Stimulated activated CD4-positive, alpha-beta T cell treated with anti-CD3 and anti-CD28 coated beads, TNF-alpha, amount 100 ng/mL, for 48 hours (primary cell): ENCODE results near the gene AKR1D1.
"Not testable (repeated sequence)": the region's sequence is repeated elsewhere in the genome, so short reads cannot be mapped to it uniquely, and the experiment has no call there.

Source experiments
- DNase-seq, 3 donors: peaks; one replicate each; pipeline ENCODE4 v3.0.0-alpha.2; 2020; ENCODE audit warnings: low read depth in 3 of 3

Gene AKR1D1

DNA sequence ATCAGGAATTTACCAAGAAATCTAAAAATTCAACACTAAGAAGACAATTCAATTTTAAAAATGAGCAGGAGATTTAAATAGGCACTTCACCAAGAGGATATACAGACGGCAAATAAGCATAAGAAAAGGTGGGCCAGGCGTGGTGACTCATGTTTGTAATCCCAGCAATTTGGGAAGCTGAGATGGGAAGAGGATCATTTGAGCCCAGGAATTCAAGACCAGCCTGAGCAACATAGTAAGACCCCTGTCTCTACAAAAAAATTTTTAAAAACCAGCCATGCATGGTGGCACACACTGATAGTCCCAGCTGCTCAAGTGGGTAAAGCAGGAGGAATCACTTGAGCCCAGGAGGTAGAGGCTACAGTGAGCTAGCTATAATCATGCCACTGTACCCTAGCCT, 3.5 kb upstream of the AKR1D1 start:
- no peak for DNase-seq

DNA sequence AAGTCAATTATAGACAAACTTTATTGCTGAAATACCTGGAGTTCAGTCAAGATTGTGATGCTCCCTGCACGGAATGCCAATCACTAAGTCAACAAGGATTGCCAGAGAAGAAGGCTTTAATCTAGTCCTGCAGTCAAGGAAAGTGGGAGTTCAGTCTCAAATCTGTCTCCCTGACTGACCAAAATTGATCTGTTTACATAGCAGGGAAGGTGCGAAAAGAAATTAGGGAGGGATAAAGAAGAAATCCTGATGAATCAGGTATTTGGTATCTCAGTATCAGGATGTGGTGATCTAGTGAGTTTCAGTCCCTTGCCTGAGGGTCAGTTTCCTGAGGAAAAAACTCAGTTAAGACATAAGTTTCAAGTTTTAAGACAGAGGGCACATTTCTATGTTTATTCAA, 2.1 kb upstream of the AKR1D1 start:
- no peak for DNase-seq

DNA sequence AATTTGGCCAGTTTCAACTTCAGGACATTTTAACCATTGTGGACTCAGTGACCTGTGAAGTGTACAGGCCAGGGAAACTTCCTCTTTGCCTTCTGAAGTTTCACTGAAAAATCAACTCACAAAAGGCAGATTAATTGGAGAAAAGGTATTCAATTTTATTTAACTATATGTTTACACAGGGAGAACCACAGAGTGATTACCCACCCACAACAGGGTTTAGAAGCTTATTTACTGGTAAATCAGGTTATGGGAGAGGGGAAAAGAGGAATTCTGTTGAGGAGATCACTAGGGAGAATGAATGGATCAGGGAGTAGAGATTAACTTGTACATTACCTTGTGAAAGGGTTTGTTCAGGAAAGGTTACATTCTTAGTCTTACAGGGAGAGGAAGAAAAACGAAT, 1.7 kb upstream of the AKR1D1 start:
- DNase-seq: no peak

DNA sequence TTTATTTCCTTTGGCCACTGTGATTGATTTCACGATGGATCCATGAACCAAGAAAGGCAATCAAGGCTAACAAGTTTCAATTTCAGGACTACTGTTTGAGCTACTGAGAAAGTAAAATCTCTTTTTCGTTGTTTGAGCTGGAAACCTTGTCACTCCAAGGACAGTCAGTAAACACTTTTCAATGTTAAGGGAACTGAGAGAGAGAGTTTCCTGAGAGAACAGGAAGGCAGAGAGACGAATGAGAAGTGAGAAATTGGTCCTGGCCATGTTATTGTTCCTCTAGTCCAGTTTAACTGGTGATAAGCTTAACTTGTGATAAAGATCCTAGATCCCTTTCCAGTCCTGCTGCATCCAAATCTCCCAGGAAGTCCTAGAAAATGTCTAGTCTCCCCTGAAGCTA, 909 bp upstream of the AKR1D1 start:
- no peak for DNase-seq

DNA sequence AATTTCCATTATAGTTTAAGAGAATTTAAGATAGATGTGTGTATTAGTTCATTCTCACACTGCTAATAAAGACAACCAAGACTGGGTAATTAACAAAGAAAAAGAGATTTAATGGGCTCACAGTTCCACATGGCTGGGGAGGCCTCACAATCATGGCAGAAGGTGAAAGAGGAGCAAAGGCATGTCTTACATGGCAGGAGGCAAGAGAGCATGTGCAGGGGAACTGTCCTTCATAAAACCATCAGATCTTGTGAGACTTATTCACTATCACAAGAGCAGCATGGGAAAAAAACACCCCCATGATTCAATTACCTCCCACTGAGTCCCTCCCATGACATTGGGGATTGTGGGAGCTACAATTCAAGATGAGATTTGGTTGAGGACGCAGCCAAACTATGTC, 473 bp upstream of the AKR1D1 start:
- DNase-seq: not testable (repeated sequence)

DNA sequence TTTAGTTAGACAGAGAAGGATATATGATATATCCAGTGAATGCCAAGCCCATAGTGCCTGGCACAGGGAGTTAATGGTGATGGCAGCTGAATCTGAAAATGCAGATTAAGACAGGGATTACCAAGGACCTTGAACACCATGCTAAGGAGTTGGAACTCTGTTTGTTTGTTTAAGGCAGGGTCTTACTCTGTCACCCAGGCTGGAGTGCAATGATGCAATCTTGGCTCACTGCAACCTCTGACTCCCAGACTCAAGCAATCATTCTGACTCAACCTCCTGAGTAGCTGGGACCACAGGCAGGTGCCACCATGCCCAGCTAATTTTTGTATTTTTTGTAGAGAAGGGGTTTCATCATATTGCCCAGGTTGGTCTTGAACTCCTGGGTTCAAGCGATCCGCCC, 1.6 kb downstream of the AKR1D1 start:
- no peak for DNase-seq

DNA sequence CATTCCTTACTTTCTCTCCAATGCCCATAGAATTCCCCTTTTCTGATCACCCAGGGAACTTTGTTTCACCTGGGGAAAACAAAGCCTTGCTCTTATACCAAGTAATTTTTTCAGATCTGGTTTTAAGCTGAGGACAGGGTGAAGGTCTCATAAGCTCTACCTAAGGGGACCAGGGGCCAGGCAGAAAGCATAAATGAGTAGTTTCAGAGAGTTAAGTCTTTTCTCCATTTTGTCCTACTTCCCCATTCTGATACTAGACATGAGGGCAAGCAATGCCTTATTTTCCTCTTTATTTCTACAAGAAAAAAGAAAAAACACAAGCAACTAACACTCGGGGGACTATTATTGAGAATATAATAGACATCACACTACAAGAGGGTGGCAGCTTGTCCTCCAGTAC, 2.9 kb downstream of the AKR1D1 start:
- DNase-seq: no peak

DNA sequence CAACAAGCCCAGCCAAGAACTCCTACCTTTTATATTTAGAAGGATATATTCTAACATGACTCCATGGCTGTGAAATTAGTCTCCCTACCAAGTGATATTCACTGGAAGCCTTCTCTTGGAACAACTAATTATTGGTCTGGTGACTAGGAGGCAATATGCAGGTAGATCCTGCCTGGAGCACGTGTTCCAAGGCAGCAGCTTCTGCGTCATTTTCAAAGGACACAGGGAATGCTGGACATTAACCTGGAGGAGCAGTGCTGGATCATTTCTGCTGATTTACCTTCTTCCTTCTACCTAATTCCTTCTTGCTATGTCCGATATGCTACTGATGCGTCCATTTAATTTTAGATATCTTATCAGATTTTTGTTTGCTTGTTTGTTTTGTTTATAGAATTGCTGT, 5.6 kb downstream of the AKR1D1 start:
- DNase-seq: no peak

DNA sequence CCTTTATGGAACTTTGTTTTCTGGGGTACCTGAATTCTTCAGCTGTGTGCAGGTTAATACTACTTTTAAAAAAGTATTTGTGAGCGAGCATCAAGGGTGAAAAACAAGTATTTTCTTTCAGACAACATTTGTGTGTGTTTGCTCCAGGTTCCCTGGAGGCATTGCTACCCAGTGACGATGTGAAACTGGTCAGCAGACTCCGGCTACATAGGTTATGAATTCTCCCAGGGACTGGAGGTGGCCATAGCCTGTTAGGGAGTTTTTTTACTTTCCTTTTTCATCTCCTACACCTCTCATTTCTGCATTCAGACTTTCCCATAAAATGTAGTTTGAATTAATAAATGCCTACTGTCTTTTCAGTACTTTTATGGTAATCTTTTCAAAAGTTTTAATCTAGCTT, 7.6 kb downstream of the AKR1D1 start:
- no peak for DNase-seq

DNA sequence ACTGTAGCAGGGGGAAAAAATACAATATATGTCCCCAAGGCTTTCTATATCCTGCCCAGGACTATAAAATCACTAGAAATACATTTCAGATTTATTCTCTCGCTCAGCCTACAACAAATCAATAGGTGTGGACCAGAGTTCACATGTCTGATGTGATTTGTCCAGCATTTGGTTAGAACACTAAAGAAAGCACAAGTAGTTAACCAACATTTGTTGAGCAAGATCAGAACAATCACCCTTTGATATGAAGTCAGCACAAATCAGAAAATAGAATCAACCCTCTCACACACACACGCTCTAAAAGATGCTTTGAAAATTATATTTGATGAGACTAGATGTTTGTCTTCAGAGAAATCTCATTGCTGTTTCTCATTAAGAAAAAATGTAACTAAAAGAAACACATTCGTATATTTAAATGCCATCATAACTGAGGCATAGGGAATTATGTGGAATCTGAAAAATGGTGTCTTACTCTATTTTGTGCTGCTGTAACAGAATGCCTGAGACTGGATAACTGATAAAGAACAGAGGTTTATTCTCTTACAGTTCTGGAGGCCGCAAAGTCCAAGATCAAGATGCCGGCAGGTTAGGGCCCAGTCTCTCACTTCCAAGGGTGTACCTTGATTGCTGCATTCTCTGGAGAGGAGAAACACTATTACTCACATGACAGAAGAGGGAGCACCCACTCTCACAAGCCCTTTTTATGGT, 10.5 kb downstream of the AKR1D1 start:
- DNase-seq: no peak

DNA sequence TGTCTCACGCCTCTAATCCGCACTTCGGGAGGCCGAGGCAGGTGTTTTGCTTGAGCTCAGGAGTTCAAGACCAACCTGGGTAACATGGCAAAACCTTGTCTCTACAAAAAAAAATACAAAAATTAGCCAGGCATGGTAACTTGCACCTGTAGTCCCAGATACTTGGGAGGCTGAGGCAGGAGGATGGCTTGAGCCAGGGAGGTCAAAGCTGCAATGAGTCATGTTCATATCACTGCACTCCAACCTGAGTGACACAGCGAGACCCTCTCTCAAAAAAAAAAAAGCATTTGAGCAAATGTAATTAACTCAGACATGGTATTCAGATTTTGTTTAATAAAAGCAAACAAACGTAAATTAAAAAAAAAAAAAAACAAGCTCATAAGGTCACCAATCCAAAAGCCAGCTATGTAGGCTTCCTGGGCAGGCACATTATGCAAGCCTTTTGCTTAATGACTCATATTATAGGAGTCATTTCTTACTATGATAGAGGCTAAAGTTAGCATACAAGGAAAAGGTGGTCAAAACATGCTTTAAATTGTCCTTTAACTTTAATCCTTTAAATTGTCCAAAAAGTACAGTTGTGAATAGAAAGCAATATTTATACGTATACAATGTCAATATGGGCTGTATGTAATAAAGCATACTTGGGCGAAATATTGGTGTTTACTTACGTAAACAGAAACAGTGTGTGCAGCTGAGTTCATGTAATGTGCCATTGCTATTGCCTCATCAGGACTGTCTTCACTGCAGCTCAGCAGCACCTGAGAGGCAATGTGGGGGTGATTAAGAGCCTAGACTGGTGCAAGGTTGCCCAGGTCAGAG, 13.0 kb downstream of the AKR1D1 start:
- DNase-seq: no peak

DNA sequence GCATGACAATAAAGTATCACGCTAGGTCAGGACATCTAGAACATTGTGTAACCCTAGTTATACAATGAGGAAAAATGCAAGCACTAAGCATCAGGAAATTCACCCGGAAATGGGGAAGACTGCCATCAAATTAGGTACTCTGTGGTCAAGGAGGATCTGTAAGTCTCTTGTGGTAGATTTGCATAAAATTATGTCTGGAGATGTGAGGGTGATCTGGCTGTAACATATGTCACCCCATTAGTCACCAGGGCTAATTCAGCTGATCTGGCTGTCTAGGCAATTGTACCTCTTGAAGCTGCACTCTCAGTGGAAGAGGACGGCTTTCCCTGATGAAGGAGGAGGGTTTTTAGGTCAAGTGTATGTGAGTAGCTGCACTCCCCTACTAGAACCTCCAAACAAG, 14.8 kb downstream of the AKR1D1 start:
- no peak for DNase-seq

DNA sequence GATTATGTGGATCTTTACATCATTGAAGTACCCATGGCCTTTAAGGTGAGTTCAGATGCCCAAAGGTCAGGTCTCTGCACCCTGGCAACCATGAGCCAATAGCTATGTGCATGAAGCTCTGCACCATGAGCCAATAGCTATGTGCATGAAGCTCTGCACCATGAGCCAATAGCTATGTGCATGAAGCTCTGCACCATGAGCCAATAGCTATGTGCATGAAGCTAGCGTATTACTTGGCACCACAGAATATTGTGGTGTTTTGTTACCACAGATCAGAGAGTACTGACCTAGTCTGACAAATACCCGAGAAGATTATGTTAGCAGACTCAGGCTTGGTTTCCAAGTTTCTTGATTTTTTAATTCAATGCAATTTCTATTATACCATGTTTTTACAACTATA, 15.6 kb downstream of the AKR1D1 start:
- DNase-seq: not testable (repeated sequence)

DNA sequence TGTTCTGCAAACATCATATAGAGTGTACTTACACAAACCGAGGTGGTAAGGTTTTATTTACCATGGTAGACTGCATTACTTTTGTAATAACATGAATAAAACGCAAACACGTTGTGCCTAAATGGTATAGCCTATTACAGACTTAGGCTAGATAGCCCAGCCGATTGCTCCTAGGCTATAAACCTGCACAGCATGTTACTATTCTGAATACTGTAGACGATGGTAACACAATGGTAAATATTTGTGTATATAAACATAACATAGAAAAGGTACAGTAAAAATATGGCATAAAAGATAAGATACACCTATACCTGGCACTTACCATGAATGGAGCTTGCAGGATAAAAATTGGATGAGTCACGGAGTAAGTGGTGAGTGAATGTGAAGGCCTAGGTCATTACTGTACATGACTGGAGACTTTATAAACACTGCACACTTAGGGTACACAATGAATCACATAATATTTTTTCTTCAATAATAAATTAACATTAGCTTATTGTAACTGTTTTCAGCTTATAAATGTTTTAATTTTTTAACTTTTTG, 16.3 kb downstream of the AKR1D1 start:
- no peak for DNase-seq

DNA sequence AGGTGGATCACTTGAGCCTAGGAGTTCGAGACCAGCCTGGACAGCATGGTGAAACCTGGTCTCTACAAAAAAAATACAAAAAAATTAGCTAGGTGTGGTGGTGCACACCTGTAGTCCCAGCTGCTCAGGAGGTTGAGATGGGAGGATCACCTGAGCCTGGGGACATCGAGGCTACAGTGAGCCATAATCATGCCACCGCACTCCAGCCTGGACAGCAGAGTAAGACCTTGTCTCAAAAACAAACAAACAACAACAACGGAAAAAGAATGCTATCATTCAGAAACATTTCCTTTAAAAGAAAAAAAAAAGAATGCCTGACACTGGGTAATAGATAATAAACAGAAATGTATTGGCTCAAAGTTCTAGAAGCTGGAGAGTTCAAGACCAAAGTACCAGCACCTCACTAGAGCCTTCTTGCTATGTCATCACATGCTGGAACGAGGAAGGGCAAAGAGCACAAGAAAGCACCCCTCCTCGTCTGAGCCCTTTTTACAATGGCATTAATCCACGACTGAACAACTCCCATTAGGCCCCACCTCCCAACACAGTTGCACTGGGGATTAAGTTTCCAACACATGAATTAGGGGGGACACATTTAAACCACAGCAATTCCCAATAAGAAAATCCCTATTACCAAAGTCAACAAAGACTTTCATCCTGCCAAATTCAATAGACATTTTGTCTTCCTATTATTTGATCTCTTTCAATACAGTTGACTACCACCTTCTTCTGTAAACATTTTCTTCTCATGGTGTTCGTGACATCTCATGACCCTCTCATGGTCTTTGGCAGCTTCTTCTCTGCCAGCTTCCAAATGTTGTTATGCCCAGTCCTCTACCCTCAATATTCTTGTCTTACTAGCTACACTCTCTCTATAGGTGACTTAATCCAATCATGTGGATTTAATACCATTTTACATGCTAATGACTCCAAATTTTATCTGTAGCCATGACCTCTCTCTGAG, 20.0 kb downstream of the AKR1D1 start:
- no peak for DNase-seq

DNA sequence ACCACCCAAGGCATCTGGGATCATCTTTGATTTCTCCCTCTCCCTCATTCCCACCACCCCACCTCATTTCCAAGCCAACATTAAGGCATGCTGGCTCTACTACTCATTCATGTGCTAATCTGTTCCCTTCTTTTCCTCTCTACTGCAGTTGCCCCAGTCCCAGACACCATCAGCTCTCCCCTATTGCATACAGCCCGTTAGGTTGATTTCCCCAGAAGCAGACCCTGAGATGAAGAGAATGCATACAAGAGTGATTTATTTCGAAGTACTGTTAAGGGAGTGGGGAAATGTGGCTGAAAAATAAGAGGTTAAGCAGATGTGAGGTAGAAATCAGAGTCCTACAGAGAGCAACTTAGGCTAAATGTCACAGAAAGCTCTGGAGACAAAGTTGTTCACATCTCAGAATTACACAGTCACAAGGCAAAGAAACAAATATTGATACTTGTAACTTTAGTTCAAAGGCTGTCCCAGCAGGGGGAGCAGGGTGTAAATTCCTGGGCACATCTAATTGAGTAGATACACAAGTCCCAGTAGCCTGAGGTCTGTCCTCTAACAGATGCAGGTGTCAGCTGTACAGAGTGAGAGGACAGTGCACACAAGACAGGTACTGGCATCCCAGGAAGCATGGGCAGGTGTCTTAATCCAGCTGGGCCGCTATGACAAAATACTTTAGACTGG, 20.9 kb downstream of the AKR1D1 start:
- DNase-seq: no peak

DNA sequence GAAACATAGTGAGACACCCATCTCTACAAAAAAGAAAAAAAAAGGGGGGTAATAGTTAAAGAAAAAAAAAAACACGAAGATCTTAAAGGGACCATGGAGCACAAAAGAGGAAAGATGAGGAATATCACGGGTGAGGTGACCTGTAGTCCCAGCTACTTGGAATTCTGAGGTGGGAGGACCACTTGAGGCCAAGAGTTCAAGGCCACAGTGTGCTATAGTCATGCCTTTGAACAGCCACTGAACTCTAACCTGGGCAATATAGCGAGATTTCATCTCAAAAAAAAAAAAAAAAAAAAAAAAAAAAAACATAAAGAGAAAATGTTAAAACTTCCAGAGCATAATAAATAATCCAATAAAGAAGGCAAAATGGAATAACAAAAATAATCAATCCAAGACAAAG, 23.6 kb downstream of the AKR1D1 start:
- no peak for DNase-seq

DNA sequence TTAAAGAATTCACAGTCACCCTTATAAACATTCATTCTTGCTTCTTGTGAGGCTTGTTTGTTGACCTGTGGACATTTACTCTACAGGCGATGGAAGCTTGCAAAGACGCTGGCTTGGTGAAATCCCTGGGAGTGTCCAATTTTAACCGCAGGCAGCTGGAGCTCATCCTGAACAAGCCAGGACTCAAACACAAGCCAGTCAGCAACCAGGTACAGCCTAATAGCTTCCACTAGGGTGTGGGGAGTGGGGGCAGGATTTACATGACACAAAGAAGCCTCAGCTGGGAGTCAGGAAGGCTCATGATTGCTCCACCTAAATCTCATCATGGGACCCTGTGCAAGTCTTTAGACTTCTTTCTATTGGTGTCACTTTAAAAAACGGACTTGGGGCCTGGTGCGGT, 29.0 kb downstream of the AKR1D1 start:
- no peak for DNase-seq

DNA sequence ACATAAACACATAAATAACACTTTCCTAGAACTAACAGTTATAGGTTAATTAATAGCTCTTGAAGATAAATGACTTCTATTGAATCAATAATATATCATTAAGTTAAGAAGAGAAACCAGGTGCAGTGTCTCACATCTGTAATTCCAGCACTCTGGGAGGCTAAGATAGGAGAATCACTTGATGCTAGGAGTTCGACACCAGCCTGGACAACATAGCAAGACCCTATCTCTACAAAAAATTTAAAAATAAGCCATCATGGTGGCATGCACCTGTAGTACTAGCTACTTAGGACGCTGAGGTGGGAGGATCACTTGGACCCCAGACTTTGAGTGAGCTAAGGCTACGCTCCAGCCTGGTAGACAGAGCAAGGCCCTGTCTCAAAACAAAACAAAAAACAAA, 38.8 kb downstream of the AKR1D1 start:
- DNase-seq: no peak

DNA sequence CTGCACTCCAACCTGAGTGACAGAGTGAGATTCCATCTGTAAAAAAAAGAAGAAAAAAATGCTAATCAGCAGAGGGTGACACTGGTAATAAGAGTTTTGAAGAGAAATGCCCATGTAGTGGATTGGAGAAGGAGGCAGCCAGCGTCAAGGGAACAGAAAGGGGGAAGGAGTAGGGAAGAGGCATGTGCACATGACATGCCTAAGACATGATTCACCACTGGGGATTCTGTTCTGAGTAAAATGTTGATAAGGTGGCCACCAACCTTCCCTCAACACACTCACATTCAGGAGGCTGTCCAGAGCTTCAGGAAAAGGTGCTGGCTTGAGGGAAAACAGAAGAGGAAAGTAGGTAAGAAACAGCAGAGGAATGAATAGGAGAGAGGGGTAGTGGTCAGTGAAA, 39.9 kb downstream of the AKR1D1 start:
- no peak for DNase-seq

DNA sequence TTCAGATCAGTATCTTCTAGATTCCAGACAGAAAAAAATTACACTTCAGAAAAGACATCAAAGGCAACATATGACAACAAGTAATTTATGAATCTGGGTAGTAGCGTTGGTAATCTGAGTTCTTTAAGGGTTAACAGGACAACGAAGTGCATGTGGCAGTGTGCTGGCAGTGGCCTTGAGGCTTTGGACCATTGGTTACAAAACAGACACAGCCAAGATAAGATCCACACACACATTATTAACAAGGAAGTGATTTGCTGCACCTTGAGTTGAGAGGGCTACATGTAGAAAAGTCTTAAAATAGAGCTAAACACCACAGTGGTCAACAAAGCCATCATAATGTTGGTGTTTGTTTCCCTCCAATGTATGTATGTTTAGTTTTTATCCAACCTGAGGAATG, 40.6 kb downstream of the AKR1D1 start:
- DNase-seq: no peak
